ENCODE data around the gene EXOC3L2. TPM values are rescaled to one million over a fixed set of nuclear protein-coding genes. Genes with fewer than 3 reads are reported as not detected.

EXOC3L2 gene
- not detected for polyA plus RNA-seq (2012; ENCODE audit: missing spikeins)

- FAIRE-seq (no peak), DNase-seq (ENCODE audit: insufficient read length) (no peak)
- no peak for TF ChIP-seq TAF1 (IDR thresholded peaks at IDR 0.05; ENCODE audit: borderline replicate concordance, low read depth, low read length)
- no peak for TF ChIP-seq POLR2A (IDR thresholded peaks at IDR 0.05; ENCODE audit: low read depth, low read length)
- TF ChIP-seq POLR2AphosphoS5 (IDR thresholded peaks at IDR 0.05; ENCODE audit: low read depth, low read length), result no peak
These were observed at the start of gene EXOC3L2 for GRCh38 chr19:45245334-45245787. TSS of gene EXOC3L2 (minus strand) at chr19:45245407. CDS start at chr19:45239045, 6,362 bp downstream.

- TF ChIP-seq TAF1 (IDR thresholded peaks at IDR 0.05; ENCODE audit: borderline replicate concordance, low read depth, low read length), result no peak
- no peak for TF ChIP-seq POLR2AphosphoS5 (IDR thresholded peaks at IDR 0.05; ENCODE audit: low read depth, low read length)
- TF ChIP-seq POLR2A (IDR thresholded peaks at IDR 0.05; ENCODE audit: low read depth, low read length), result no peak
- no peak for FAIRE-seq
- no peak for DNase-seq (ENCODE audit: insufficient read length)
These were observed 49.3 kb upstream of the EXOC3L2 start for GRCh38 chr19:45294291-45295029.

GRCh38 chr19:45293682-45294081, 48.5 kb upstream of the EXOC3L2 start:
- TF ChIP-seq TAF1 (IDR thresholded peaks at IDR 0.05; ENCODE audit: borderline replicate concordance, low read depth, low read length) (no peak), POLR2A (IDR thresholded peaks at IDR 0.05; ENCODE audit: low read depth, low read length) (no peak), POLR2AphosphoS5 (IDR thresholded peaks at IDR 0.05; ENCODE audit: low read depth, low read length) (no peak)
- no peak for DNase-seq (ENCODE audit: insufficient read length)
- no peak for FAIRE-seq

GRCh38 chr19:45291834-45292233, 46.6 kb upstream of the EXOC3L2 start:
- no peak for FAIRE-seq
- DNase-seq (ENCODE audit: insufficient read length), result no peak
- TF ChIP-seq POLR2AphosphoS5 (IDR thresholded peaks at IDR 0.05; ENCODE audit: low read depth, low read length), result no peak
- no peak for TF ChIP-seq TAF1 (IDR thresholded peaks at IDR 0.05; ENCODE audit: borderline replicate concordance, low read depth, low read length)
- TF ChIP-seq POLR2A (IDR thresholded peaks at IDR 0.05; ENCODE audit: low read depth, low read length), result no peak

- FAIRE-seq, result no peak
- no peak for DNase-seq (ENCODE audit: insufficient read length)
- TF ChIP-seq POLR2A (IDR thresholded peaks at IDR 0.05; ENCODE audit: low read depth, low read length) (no peak), TAF1 (IDR thresholded peaks at IDR 0.05; ENCODE audit: borderline replicate concordance, low read depth, low read length) (no peak), POLR2AphosphoS5 (IDR thresholded peaks at IDR 0.05; ENCODE audit: low read depth, low read length) (no peak)
These were observed 45.2 kb upstream of the EXOC3L2 start for GRCh38 chr19:45290381-45290931.

GRCh38 chr19:45283443-45284033, 38.3 kb upstream of the EXOC3L2 start:
- no peak for DNase-seq (ENCODE audit: insufficient read length)
- TF ChIP-seq TAF1 (IDR thresholded peaks at IDR 0.05; ENCODE audit: borderline replicate concordance, low read depth, low read length) (no peak), POLR2A (IDR thresholded peaks at IDR 0.05; ENCODE audit: low read depth, low read length) (no peak), POLR2AphosphoS5 (IDR thresholded peaks at IDR 0.05; ENCODE audit: low read depth, low read length) (no peak)
- FAIRE-seq, result no peak

- TF ChIP-seq TAF1 (IDR thresholded peaks at IDR 0.05; ENCODE audit: borderline replicate concordance, low read depth, low read length) (no peak), POLR2AphosphoS5 (IDR thresholded peaks at IDR 0.05; ENCODE audit: low read depth, low read length) (no peak), POLR2A (IDR thresholded peaks at IDR 0.05; ENCODE audit: low read depth, low read length) (no peak)
- DNase-seq (ENCODE audit: insufficient read length) (no peak), FAIRE-seq (no peak)
These were observed 35.3 kb upstream of the EXOC3L2 start for GRCh38 chr19:45280471-45280961.

GRCh38 chr19:45279587-45280192, 34.5 kb upstream of the EXOC3L2 start:
- DNase-seq (ENCODE audit: insufficient read length) (no peak), FAIRE-seq (no peak)

GRCh38 chr19:45278087-45278486, 32.9 kb upstream of the EXOC3L2 start:
- TF ChIP-seq POLR2AphosphoS5 (IDR thresholded peaks at IDR 0.05; ENCODE audit: low read depth, low read length), result no peak
- TF ChIP-seq TAF1 (IDR thresholded peaks at IDR 0.05; ENCODE audit: borderline replicate concordance, low read depth, low read length), result no peak
- no peak for TF ChIP-seq POLR2A (IDR thresholded peaks at IDR 0.05; ENCODE audit: low read depth, low read length)
- FAIRE-seq, result no peak
- no peak for DNase-seq (ENCODE audit: insufficient read length)

More at GRCh38 chr19:45279587-45280192, 34.5 kb upstream of the EXOC3L2 start:
- TF ChIP-seq POLR2A (IDR thresholded peaks at IDR 0.05; ENCODE audit: low read depth, low read length) (no peak), POLR2AphosphoS5 (IDR thresholded peaks at IDR 0.05; ENCODE audit: low read depth, low read length) (no peak), TAF1 (IDR thresholded peaks at IDR 0.05; ENCODE audit: borderline replicate concordance, low read depth, low read length) (no peak)

- TF ChIP-seq TAF1 (IDR thresholded peaks at IDR 0.05; ENCODE audit: borderline replicate concordance, low read depth, low read length) (no peak), POLR2AphosphoS5 (IDR thresholded peaks at IDR 0.05; ENCODE audit: low read depth, low read length) (no peak), POLR2A (IDR thresholded peaks at IDR 0.05; ENCODE audit: low read depth, low read length) (no peak)
- no peak for DNase-seq (ENCODE audit: insufficient read length)
- no peak for FAIRE-seq
These were observed 31.1 kb upstream of the EXOC3L2 start for GRCh38 chr19:45276284-45276687.

- FAIRE-seq, result no peak
- DNase-seq (ENCODE audit: insufficient read length), result no peak
- no peak for TF ChIP-seq POLR2AphosphoS5 (IDR thresholded peaks at IDR 0.05; ENCODE audit: low read depth, low read length)
- no peak for TF ChIP-seq POLR2A (IDR thresholded peaks at IDR 0.05; ENCODE audit: low read depth, low read length)
- no peak for TF ChIP-seq TAF1 (IDR thresholded peaks at IDR 0.05; ENCODE audit: borderline replicate concordance, low read depth, low read length)
These were observed 30.3 kb upstream of the EXOC3L2 start for GRCh38 chr19:45275370-45275971.
